OCI-LY7 (cell line): ENCODE measurements around the gene USE1. TPM values are rescaled to one million over a fixed set of nuclear protein-coding genes. Genes with fewer than 3 reads are reported as not detected.

ENCODE experiments used
- BruUV-seq: library from RNA; stranded (reverse); fragments of 400-500 nt; replicated peaks from 2 replicates; lab custom pipeline; 2021; lab: Mats Ljungman, UMichigan
- CTCF ChIA-PET: fragments of 300-600 bp; sonication (Branson Sonifier 250); formaldehyde crosslinking; loops from one replicate; lab custom pipeline; 2022; ENCODE audit warnings: antibody characterized with exemption; ENCODE audit not compliant: unreplicated experiment; lab: Charles Lee
- POLR2A ChIA-PET: fragments of 300-600 bp; sonication (Branson Sonifier 250); formaldehyde crosslinking; loops from one replicate; lab custom pipeline; 2022; ENCODE audit warnings: antibody characterized with exemption; lab: Charles Lee
- DNase-seq: peaks from one replicate; pipeline ENCODE4 v3.0.0-alpha.2; 2015; ENCODE audit warnings: low spot score
- H2AFZ ChIP-seq: fragments of 200-600 bp; sonication (generic), shearing (Covaris generic); 2 replicates; pipeline ENCODE4 v1.6.1; 2014; ENCODE audit warnings: mild to moderate bottlenecking, antibody characterized with exemption, low read length, moderate library complexity
- H3K27ac ChIP-seq: fragments of 200-600 bp; sonication (generic); 2 replicates; pipeline ENCODE4 v1.5.1; 2014; ENCODE audit warnings: mixed run types, low read depth, mild to moderate bottlenecking, moderate library complexity, low read length, inconsistent platforms; ENCODE audit not compliant: poor library complexity, severe bottlenecking
- H3K36me3 ChIP-seq: fragments of 200-600 bp; sonication (generic); 2 replicates; pipeline ENCODE4 v1.6.1; 2014; ENCODE audit warnings: mild to moderate bottlenecking, antibody characterized with exemption, low read length, moderate library complexity, mixed read lengths; ENCODE audit not compliant: insufficient read depth
- H3K4me1 ChIP-seq: fragments of 200-600 bp; sonication (generic); 2 replicates; pipeline ENCODE4 v1.5.1; 2014; ENCODE audit warnings: mild to moderate bottlenecking, low read length; ENCODE audit not compliant: insufficient read depth, poor library complexity, severe bottlenecking
- H3K4me2 ChIP-seq: fragments of 200-600 bp; sonication (generic); 2 replicates; pipeline ENCODE4 v1.6.1; 2014; ENCODE audit warnings: mild to moderate bottlenecking, low read length
- H3K4me3 ChIP-seq: fragments of 200-600 bp; sonication (generic); 2 replicates; pipeline ENCODE4 v1.5.1; 2014; ENCODE audit warnings: mild to moderate bottlenecking, low read depth, low read length; ENCODE audit not compliant: poor library complexity, severe bottlenecking
- H3K79me2 ChIP-seq: fragments of 200-600 bp; sonication (generic); 2 replicates; pipeline ENCODE4 v1.6.1; 2016; ENCODE audit warnings: low read depth, mild to moderate bottlenecking, low read length, moderate library complexity, mixed read lengths; ENCODE audit not compliant: insufficient read depth
- H3K9me2 ChIP-seq: fragments of 200-600 bp; sonication (generic); 2 replicates; pipeline ENCODE4 v1.6.1; 2016; ENCODE audit warnings: mild to moderate bottlenecking, low read length, mixed read lengths; ENCODE audit not compliant: insufficient read depth
- H3K9me3 ChIP-seq: fragments of 200-600 bp; sonication (generic); 2 replicates; pipeline ENCODE4 v1.6.1; 2014; ENCODE audit warnings: mild to moderate bottlenecking, mixed run types, low read length, mixed read lengths
- H4K20me1 ChIP-seq: fragments of 200-600 bp; sonication (generic); 2 replicates; pipeline ENCODE4 v1.6.1; 2014; ENCODE audit warnings: mild to moderate bottlenecking, antibody characterized with exemption, low read length, moderate library complexity, mixed read lengths; ENCODE audit not compliant: insufficient read depth
- CTCF ChIP-seq: fragments of 200-600 bp; sonication (generic); conservative IDR thresholded peaks from 2 replicates; pipeline ENCODE4 v1.5.1; 2014; ENCODE audit warnings: mild to moderate bottlenecking, antibody characterized with exemption, low read length, moderate library complexity, mixed read lengths
- EZH2phosphoT487 ChIP-seq: fragments of 200-600 bp; sonication (generic); IDR thresholded peaks from 2 replicates; pipeline ENCODE4 v1.6.1; 2018; ENCODE audit warnings: low read depth, borderline replicate concordance, mild to moderate bottlenecking, mixed run types, antibody characterized with exemption, low read length, moderate library complexity, mixed read lengths
- intact Hi-C: fragments of 100-400 bp; cut with micrococcal nuclease; formaldehyde crosslinking; loops from one replicate; pipeline ENCODE4 v1.10.0; 2022; ENCODE audit not compliant: unreplicated experiment
- total RNA-seq, 2 experiments: library from RNA; depleted of rRNA in 1 of 2; stranded (reverse); fragments of >200 nt in 1 of 2; shearing (Covaris generic) in 1 of 2; gene quantifications; 2 replicates each; pipeline ENCODE4 v1.2.3, GENCODE V29; 2014 to 2022

Gene USE1
- total RNA-seq, 2 experiments from 2014 or later, result 28.6 to 31.2 TPM

GRCh38 chr19:17213334-17213733 lies 1.8 kb upstream of the USE1 start:
- H3K79me2 ChIP-seq, result no peaks in the 10 kb centered on the region
- H3K4me1 ChIP-seq, result peaks cover 44% of the 10 kb centered on the region
- no peak overlapping the region for H3K4me2 ChIP-seq
- CTCF ChIA-PET, result no interaction called here
- peaks cover 55% of the 10 kb centered on the region for H3K36me3 ChIP-seq
- H3K9me3 ChIP-seq, result no peaks in the 10 kb centered on the region
- H3K4me3 ChIP-seq, result no peak overlapping the region
- intact Hi-C loops, result no loop called here
- no peak for DNase-seq
- H3K27ac ChIP-seq, result no peak overlapping the region
- no peaks in the 10 kb centered on the region for H4K20me1 ChIP-seq
- TF ChIP-seq EZH2phosphoT487 (no peak), CTCF (no peak)
- BruUV-seq, result no TSS peak
- H3K9me2 ChIP-seq, result no peaks in the 10 kb centered on the region
- H2AFZ ChIP-seq, result no peak overlapping the region
- POLR2A ChIA-PET, result no interaction called here

- peak overlapping the region; percentile 76 for H3K27ac ChIP-seq
- peak overlapping the region; percentile 81 for H3K4me2 ChIP-seq
- H3K36me3 ChIP-seq, result peaks cover 52% of the 10 kb centered on the region
- peak overlapping the region; percentile 51; the same call in 1 of the 2 replicates for H2AFZ ChIP-seq
- BruUV-seq, result TSS peak; percentile 97
- H3K9me3 ChIP-seq, result no peaks in the 10 kb centered on the region
- POLR2A ChIA-PET, result interaction anchor here (0.5 to 1.3 kb wide), 2 partner anchors 52 to 170 kb away, joined by 3 to 8 read pairs; partner anchors contain the start of gene BABAM1
- peaks cover 34% of the 10 kb centered on the region for H3K4me1 ChIP-seq
- no peak for DNase-seq
- H3K79me2 ChIP-seq, result no peaks in the 10 kb centered on the region
- TF ChIP-seq CTCF (no peak), EZH2phosphoT487 (no peak)
- intact Hi-C loops, result no loop called here
- peak overlapping the region; percentile 78 for H3K4me3 ChIP-seq
- no peaks in the 10 kb centered on the region for H3K9me2 ChIP-seq
- H4K20me1 ChIP-seq, result no peaks in the 10 kb centered on the region
- CTCF ChIA-PET, result interaction anchor here (1.0 to 1.2 kb wide), 3 partner anchors 11 to 32 kb away, joined by 3 read pairs; no protein-coding TSS in a partner anchor
Measured at GRCh38 chr19:17214508-17215126, 540 bp upstream of the USE1 start.

- Histone ChIP-seq H3K4me3 (peak overlapping the region; percentile 78), H2AFZ (peak overlapping the region; percentile 51; the same call in 1 of the 2 replicates), H3K9me3 (no peaks in the 10 kb centered on the region), H4K20me1 (no peaks in the 10 kb centered on the region), H3K36me3 (peaks cover 45% of the 10 kb centered on the region), H3K4me1 (peaks cover 19% of the 10 kb centered on the region), H3K27ac (no peak overlapping the region), H3K4me2 (peak overlapping the region; percentile 81), H3K9me2 (no peaks in the 10 kb centered on the region), H3K79me2 (no peaks in the 10 kb centered on the region)
- ChIA-PET POLR2A (interaction anchor here (1.3 kb wide), 1 partner anchor 50 kb away, joined by 8 read pairs; the partner anchor contains the start of gene BABAM1), CTCF (no interaction called here)
- intact Hi-C loops, result no loop called here
- no peak for TF ChIP-seq CTCF
- TF ChIP-seq EZH2phosphoT487, result no peak
- no peak for DNase-seq
- BruUV-seq, result TSS peak; percentile 42
Measured at GRCh38 chr19:17216058-17216670, 1.0 kb downstream of the USE1 start.
